ENCODE measurements around the gene MUC21.
"Not testable (repeated sequence)": the region's sequence is repeated elsewhere in the genome, so short reads cannot be mapped to it uniquely, and the experiment has no call there.

MUC21 gene

DNA sequence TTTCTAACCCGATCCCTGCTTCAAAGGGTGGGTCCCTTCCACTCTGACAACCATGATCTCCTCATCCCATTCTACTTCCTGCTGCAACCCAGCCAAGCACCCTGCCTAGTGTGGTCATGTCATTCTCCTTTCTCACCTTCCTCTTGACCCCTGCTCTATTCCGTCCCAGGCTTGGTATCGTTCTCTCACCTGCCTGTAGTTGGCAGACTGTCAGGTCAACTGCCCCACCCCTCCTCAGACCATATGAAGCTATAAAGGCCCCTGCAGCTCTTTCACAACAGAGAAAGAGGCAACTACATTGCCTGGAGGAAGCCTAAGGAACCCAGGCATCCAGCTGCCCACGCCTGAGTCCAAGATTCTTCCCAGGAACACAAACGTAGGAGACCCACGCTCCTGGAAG lies at the start of gene MUC21:
TSS of gene MUC21 (plus strand) at position 280 of the 400 bp plus-strand sequence. CDS start 241 bp downstream, outside the sequence.
- DNase-seq = no peak

- DNase-seq = no peak
These were observed 48.5 kb upstream of the MUC21 start for GRCh38 chr6:30935018-30935417.

GRCh38 chr6:30937265-30937664 lies 46.3 kb upstream of the MUC21 start:
- no peak for DNase-seq

DNA sequence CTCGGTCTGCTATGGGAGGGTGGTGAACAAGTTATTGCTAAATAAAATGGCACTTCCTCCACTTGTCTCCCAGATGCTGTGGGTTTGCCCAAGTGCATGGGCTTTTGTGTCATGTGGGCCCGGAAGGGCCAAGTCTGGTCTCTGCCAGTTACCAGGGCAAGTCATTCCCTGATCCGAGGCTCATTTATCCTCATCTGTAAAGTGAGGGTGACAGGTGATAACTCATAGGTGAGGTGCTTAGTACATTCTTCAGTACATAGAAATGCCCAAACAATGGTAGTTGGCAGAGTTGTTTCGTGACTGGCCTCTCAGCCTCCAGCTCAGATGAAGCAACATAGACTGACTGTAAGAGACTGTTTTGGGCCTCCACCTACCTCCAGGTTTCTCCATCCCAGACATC lies 44.8 kb upstream of the MUC21 start:
- DNase-seq = no peak

GRCh38 chr6:30939473-30939872 lies 44.0 kb upstream of the MUC21 start:
- no peak for DNase-seq

- no peak for DNase-seq
These were observed 43.0 kb upstream of the MUC21 start, which contains the start of gene MUCL3 for GRCh38 chr6:30940361-30940986. Gene MUCL3, plus strand, starts transcription at chr6:30940973. Its CDS starts 27 bp downstream, at chr6:30941000.

- no peak for DNase-seq
These were observed 41.0 kb upstream of the MUC21 start for GRCh38 chr6:30942338-30943060.

DNA sequence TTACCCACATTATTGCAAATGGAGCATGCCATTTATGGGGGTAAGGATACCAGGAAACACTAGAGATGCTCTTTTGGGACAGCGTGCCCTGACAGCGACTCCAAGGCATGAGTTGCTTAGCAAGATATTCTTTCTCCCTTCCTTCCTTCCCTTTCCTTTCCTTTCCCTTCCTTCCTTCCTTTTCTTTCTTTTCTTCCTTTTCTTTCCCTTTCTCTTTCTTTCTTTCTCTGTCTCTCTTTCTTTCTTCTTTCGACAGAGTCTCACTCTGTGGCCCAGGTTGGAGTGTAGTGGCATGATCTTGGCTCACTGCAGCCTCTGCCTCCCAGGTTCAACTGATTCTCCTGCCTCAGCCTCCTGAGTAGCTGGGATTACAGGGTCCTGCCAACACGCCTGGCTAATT lies 39.5 kb upstream of the MUC21 start:
- no peak for DNase-seq

- DNase-seq = no peak
These were observed 38.2 kb upstream of the MUC21 start for GRCh38 chr6:30945281-30945680.

GRCh38 chr6:30947231-30947630 lies 36.3 kb upstream of the MUC21 start:
- DNase-seq = no peak

DNA sequence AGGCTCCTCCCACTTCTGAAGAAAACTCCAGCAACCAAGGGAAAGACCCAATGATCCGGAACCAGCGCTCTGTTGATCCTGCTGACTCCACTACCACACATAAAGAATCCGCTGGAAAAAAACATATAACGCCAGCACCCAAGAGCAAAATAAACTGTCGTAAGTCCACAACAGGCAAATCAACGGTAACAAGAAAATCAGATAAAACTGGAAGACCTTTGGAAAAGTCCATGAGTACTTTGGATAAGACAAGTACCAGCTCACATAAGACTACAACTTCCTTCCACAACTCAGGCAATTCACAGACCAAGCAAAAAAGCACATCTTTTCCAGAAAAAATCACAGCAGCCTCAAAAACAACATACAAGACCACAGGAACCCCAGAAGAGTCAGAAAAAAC lies 34.7 kb upstream of the MUC21 start:
- DNase-seq = no peak

DNA sequence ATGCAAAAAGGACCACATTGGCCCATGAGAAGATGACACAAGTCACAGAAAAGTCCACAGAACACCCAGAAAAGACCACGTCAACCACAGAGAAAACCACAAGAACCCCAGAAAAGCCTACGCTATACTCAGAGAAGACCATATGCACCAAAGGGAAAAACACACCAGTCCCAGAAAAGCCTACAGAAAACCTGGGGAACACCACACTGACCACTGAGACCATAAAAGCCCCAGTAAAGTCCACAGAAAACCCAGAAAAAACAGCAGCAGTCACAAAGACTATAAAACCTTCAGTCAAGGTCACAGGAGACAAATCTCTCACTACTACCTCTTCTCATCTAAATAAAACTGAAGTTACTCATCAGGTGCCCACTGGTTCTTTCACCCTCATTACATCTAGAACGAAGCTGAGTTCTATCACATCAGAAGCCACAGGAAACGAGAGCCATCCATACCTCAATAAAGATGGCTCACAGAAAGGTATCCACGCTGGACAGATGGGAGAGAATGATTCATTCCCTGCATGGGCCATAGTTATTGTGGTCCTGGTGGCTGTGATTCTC lies 31.5 kb upstream of the MUC21 start:
- DNase-seq = no peak

GRCh38 chr6:30954631-30955366 lies 28.7 kb upstream of the MUC21 start:
- DNase-seq = no peak

DNA sequence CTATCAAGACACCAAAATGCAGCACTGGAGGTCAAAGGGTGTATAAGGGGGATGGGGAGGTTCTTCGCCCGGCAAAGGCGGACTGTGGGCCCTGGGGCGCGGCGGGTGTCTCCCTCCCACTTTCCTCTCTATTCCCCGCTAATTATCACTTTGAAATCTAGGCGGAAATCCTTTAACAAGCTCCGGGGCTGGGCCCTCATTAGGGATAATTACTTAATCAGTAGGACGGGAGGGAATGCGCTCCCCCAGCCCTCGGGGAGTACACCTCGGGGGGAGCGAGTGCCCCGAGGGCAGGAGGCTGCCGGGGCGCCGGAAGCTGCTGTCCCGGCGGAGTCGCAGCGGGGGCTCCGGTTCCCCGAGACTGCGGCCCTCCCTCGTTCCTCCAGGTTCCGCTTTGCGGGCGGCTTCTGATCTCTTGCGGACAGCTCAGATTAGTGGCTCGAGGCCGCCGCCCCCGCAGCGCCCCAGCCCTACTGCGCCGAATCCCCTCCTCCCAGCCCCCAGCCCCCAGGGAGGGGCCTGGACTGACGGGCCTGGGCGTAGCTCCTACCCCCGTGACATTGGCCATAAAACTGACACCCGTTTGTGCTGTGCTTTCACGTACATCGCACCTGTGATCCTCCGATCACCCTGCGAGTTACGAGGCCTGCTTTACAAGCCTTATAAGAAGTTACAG lies 28.0 kb upstream of the MUC21 start:
- no peak for DNase-seq

GRCh38 chr6:30957716-30958115 lies 25.8 kb upstream of the MUC21 start:
- DNase-seq = no peak

DNA sequence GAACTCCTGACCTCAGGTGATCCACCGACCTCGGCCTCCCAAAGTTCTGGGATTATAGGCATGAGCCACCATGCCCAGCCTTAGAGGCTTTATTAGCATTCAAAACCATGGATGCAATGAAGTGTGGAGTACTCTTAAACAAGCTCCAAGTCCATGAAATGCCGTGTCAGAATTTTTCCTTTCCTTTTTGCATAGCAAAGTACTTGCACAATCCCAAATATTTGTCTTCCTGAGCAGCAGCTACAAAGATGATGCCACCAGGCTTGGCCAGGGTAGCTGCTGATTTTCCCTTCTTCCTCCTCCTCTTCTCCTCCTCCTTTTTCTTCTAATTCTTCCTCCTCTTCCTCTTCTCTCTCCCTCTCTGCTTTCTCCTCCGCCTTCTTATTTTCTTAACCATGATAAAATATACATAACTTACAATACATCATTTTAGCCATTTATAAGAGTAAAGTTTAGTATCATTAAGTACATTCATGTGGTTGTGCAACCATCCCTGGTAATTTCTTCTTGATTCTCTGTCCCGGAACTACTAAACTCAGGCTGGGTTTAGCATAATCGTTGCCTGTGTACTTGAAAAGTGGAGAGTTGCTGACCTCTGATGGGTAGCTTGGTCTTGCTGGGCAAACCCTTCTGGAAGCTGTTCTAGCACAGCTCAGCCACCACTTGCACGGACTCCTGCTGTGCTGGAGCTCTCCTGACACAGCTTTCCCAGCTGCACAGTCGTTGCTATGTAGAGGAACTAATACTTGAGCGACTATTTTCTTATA lies 22.4 kb upstream of the MUC21 start:
- no peak for DNase-seq

DNA sequence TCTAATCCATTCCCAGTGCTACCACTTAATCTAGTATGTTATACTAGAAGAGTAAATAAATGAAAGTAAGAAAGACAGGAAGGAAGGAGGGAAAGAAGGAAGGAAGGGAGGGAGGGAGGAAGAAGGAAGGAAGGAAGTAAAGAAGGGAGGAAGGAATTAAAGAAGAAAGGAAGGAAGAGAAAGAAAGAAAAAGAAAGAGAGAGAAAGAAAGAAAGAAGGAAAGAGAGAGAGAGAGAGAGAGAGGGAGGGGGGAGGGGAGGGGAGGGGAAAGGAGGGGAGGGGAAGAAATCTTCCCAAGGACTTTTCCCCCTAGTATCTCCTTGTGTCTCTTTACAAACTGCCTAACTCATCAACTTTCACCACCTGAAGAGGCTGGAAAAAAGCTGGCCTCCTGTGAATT lies 20.8 kb upstream of the MUC21 start:
- DNase-seq = no peak

DNA sequence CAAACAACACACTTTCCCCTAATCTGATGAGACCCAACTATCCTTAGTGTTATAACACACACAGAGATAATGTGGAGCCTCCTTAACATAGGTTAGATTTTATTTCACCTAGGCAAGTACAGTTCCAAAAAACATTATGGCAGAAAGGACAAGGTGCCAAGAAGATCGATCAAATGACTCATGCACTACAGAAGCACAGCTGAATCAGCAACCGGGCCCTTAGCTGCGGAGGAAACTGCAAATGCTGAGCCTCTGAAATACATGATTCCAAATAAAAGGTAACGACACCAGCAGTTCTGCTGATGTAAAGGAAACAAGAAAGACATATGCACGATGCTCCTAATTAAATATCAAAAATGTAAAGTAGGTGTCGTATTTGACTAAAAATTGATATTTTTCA lies 19.9 kb upstream of the MUC21 start:
- no peak for DNase-seq

GRCh38 chr6:30964075-30964474 lies 19.4 kb upstream of the MUC21 start:
- no peak for DNase-seq

- DNase-seq = no peak
These were observed 18.3 kb upstream of the MUC21 start for GRCh38 chr6:30965140-30965601.

- no peak for DNase-seq
These were observed 17.4 kb upstream of the MUC21 start for GRCh38 chr6:30966154-30966553.

DNA sequence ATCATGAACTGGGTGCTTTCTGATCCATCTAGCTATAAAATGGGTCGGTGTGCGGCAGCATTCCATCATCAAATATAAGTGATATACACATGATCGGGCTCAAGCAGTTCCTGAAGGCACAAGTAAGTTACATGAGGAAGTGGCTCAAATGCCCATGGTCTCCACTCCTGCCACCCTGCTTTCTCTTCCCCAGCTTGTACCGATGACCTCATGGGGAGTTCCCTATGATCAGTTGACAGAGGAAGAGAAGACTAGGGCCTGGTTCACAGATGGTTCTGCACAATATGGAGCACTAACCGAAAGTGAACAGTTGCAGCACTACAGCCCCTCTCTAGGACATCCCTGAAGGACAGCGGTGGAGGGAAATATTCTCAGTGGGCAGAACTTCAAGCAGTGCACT lies 14.3 kb upstream of the MUC21 start:
- DNase-seq = not testable (repeated sequence)

Measured in cortex of kidney (tissue), 1 donor.